Osteocyte (in vitro differentiated cells): ENCODE results near the gene GLYATL1. TPM values are rescaled to one million over a fixed set of nuclear protein-coding genes. Genes with fewer than 3 reads are reported as not detected.

ENCODE experiments used
- total RNA-seq: library from RNA; stranded (reverse); gene quantifications from 2 replicates; pipeline ENCODE4 v1.2.1, GENCODE V29; 2021

Gene GLYATL1
- total RNA-seq, 1 donor from 2014 or later = not detected

Other genes with a start within 250 kb of the GLYATL1 start
- not detected in 2 replicates for gene GLYAT, start 207.5 kb upstream of the GLYATL1 start, total RNA-seq
- gene GLYATL2, start 94.8 kb upstream of the GLYATL1 start, total RNA-seq = 0.24 TPM in 1 of 2 replicates, not detected in the other
- gene GLYATL1B, start 146.8 kb downstream of the GLYATL1 start, total RNA-seq = not detected in 2 replicates
- 2.7 and 2.8 TPM in 2 replicates for gene FAM111B, start 167.7 kb downstream of the GLYATL1 start, total RNA-seq
- 43.0 and 48.5 TPM in 2 replicates for gene FAM111A, start 203.4 kb downstream of the GLYATL1 start, total RNA-seq
- 1.2 and 2.7 TPM in 2 replicates for gene DTX4, start 232.6 kb downstream of the GLYATL1 start, total RNA-seq